Measurements from ENCODE around the gene EFNA4.

Gene EFNA4

DNA sequence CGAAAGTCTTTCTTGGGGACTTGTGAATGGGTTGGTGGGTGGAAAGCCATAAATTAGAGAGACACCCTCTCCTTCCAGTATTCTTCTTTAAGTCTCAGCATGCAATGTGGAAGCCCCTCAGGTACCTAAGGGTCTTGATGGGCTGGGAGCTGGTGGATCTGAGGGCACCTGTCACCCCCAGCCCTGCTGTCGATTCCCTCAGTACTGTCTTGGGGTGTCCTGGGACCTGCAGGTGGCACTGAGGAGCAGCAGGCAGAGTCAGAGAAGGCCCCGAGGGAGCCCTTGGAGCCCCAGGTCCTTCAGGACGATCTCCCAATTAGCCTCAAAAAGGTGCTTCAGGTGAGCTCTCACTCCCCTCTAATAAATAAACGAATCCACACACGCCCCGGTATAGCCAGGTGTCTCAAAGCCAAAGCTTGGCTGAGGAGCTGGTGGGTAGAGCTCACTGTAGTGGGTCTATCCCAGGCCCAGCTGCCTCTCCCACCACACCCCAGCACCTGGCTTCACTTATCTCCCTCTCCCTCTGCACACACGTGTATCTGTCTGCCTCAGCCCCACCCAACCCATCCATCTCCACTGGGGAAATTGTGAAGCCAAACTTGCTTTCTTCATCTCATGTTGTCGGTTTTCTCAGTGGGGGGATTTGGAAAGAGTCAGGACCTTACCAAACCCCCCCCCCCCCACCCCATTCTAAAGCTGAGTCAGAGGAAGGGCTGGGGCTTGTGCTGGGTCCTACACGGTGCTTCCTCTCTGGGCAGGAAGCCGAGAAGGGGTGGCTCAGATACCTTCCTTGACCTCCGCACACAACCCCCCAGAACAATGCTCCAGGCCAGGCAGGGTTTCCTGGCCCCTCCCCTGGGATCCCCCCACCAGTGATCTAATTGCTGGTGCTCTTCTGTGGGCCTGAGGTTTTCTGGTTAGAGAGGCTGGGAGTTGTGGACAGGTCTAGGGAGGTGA, 10.8 kb upstream of the EFNA4 start:
- no peak for DNase-seq

DNA sequence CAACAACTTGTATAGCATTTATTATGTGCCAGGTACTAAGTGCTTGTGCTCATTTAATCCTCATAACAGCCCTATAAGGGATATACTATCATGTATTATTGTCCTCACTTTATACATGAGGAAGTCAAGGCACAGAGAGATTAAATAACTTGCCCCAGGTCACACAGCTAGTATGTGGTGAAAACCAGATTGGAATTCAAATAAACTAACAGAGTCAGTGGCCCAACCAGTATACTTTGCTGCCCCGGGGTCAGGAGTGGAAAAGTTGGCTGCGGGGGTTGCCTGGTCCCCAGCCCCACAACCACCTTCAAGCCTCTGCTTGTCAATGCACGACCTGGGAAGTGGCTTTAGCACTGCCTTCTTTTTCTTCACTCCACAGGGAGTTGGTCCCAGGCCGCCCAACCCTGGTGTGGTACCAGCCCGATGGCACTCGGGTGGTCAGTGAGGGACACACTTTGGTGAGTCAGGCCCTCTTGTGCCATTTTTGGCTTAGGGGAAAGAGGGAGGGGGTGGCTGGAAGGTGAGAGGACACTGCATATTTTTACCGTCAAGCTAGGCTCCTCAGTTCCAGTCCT, 9.9 kb upstream of the EFNA4 start:
- no peak for DNase-seq

DNA sequence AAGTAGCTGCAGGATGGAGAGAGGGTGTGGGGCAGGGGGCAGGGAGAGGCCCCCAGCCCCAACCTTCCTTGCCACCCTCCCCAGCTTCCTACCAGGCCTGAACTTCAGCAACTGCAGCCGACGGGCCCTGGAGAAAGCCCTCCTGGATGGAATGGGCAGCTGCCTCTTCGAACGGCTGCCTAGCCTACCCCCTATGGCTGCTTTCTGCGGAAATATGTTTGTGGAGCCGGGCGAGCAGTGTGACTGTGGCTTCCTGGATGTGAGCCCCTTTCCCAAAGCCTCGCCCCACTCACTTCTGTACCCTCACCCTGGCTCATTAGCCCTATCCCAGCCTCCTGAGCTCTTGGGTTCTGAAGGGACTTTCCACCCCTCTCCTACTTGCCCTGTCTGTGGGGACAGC, 6.4 kb upstream of the EFNA4 start:
- DNase-seq: no peak

DNA sequence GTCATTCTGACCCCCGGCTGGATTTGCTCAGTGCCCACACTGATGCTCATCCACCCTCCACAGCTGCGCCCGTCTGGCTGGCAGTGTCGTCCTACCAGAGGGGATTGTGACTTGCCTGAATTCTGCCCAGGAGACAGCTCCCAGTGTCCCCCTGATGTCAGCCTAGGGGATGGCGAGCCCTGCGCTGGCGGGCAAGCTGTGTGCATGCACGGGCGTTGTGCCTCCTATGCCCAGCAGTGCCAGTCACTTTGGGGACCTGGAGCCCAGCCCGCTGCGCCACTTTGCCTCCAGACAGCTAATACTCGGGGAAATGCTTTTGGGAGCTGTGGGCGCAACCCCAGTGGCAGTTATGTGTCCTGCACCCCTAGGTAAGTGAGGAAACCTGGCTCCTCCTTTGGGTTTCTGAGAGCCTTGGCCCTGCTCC, 5.7 kb upstream of the EFNA4 start:
- no peak for DNase-seq

DNA sequence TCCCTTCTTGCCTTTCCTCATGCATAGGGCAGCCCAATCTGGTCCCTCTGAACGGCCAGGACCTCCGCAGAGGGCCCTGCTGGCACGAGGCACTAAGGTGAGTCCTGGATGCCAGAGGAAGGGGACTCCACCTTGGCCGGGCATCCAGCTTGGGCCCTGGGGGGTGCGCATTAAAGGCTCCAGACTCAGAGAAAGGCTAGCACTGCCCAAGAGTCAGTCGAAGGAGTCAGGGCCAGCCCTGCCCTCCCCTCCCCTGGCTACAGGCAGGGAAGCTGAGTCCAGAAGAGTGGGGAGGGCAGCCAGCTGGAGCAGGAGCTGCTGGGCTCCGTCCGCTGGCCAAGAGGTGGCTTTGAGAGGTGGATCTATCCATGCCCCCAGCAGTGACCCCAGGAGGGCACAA, 2.8 kb upstream of the EFNA4 start:
- no peak for DNase-seq

- DNase-seq: peak; percentile 92
Observed at GRCh38 chr1:155061381-155062150, 2.0 kb upstream of the EFNA4 start.

DNA sequence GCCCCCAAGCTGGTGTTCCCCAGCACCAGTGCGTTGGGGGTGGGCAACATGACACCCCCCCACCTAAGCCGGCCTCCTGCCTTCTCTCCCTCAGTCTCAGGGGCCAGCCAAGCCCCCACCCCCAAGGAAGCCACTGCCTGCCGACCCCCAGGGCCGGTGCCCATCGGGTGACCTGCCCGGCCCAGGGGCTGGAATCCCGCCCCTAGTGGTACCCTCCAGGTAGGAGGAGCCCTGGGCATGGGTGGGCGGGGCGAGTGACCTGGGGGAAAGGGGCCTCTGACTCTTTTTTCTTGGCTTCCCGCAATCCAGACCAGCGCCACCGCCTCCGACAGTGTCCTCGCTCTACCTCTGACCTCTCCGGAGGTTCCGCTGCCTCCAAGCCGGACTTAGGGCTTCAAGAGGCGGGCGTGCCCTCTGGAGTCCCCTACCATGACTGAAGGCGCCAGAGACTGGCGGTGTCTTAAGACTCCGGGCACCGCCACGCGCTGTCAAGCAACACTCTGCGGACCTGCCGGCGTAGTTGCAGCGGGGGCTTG, 1.3 kb upstream of the EFNA4 start:
- DNase-seq: peak; percentile 36

DNA sequence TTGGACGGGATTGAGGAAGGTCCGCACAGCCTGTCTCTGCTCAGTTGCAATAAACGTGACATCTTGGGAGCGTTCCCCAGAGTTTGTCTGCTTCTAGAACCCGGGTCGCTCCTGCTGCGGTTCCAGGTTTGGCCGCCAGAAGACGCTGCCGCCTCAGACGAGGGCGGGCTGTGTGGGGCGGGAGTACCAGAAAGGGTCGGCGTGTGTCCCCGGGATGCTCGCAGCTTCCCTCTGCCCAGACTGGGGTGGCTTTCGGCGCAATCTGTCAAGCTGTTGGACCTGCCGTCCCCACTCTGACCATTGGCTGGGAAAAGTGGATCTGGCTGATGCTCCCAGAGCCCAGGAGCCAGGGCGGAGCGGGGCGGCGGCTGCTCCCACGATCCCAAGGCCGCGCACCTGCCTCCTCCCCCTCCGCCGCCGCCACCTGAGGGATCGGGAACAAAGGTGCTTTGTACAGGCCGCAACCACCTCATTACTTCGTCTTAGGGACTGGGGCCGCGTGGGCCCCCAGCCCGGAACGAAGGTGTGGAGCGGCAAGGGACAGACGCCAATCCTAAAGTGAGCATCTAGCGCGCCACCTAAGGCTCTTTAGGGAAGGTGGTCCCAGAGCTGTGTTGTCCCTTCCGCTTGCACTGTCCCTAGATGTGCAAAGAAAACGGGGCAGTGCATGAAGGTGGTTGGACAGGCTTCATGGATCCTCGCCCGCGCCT, 683 bp upstream of the EFNA4 start:
- peak; percentile 80 for DNase-seq

DNA sequence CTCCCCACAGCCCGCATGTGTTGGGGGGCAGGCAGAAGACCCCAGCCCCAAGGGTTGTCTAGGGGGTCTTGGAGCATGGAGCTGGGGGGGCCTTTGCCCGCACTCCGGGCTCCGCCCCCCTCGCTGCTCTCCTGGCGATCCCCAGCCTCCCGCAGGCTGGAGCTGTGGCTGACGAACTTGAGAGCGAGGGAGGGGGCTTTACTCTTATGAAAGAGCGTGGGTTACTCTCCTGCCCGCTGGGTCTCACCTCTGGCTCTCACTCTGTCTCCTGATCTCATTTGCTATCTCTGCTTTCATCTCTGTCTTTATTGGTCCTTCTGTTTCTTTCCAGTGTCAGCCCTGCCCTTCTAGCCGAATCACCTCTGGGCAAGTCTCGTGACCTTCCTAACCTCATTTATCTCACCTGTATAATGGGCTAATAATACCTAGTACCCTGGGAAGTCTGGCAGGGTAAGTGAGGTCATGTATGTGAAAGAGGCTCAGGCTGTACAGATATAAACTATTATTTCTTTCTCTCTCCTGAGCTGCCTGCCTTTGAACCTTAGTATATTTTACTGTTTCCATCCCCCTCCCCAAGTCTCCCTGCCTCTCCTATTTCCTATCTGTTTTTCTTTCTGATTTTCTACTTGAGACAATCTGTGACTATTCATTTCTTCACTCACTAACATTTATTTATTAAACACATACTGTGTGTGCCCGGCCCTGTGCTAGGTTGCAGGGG, 731 bp downstream of the EFNA4 start:
- peak; percentile 59 for DNase-seq

GRCh38 chr1:155064832-155065429, 1.4 kb downstream of the EFNA4 start:
- DNase-seq: no peak

DNA sequence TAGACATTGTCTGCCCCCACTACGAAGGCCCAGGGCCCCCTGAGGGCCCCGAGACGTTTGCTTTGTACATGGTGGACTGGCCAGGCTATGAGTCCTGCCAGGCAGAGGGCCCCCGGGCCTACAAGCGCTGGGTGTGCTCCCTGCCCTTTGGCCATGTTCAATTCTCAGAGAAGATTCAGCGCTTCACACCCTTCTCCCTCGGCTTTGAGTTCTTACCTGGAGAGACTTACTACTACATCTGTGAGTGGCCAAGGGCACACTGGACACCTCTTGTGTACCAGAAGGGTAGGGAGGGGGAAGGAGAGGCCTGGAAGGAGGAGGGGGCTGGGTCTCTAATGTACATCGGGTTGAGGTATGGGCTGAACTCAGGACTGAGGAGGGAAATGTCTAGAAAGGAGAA, 3.2 kb downstream of the EFNA4 start:
- no peak for DNase-seq

- no peak for DNase-seq
Observed at GRCh38 chr1:155068599-155068998, 5.1 kb downstream of the EFNA4 start.

- DNase-seq: peak; percentile 55
Observed at GRCh38 chr1:155069551-155070157, 6.1 kb downstream of the EFNA4 start.

DNA sequence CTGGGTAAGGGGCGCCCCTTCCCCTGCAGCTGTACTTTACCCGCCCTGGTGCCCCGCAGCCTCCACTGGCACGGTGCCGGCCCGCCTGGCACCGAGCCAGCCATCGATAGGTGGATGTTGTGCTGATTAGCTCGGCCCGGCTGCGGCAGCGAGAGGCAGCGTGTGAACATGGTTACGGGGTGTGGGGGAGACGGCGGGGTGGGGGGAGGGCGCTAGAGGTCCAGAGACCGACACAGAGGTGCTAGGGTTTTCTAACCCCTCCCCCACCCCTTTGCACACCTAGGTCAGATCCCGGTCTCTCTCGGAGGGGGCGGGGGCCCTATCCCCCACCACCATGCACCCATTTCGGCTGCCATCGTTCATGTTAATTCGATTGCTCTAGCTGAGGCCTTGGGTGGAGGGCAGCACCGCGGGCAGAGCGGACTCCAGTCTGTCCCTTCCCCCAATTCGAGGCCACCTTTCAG, 6.7 kb downstream of the EFNA4 start:
- DNase-seq: no peak

DNA sequence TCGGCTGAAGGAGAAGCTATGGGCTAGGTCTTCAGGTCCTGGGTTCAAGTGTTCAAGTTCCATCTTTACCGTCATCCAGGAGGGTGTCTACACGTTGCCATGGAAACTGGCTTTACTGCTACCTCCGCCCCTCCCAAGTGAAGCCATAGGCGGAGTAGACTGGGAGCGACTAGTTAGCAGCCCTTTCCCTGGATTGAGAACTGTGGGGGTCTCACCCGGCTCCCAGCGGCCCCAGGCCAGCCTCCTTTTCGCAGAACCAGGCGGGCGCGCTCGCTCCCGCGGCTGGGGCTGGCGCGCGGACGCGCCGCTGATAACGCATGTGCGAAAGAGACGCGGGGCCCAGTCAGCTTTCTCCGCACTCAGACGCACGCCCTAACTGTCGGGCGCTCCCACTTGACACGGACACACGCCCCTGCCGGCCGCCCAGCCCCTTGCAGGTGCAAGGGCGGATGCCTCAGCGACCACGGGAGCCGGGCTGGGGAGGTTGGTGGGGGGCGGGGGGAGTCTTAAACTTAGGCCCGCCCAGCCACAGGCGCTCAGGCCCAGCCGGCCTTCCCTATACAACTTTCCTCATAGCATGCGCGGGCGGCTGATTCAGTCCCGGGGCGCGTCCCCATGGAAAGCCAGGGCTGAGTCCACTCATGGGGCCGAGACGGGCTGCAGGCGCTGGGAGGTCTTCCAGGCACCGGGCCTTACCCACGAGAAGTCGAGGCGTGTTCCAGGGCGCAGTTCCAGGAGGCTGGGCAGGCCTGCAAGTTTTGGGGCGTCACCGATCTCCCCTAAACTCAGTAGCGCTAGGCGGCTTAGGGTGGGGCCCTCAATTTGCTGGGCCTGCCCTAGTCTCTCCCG, 7.4 kb downstream of the EFNA4 start:
- DNase-seq: peak; percentile 84

- no peak for DNase-seq
Observed at GRCh38 chr1:155071701-155072100, 8.2 kb downstream of the EFNA4 start.

DNA sequence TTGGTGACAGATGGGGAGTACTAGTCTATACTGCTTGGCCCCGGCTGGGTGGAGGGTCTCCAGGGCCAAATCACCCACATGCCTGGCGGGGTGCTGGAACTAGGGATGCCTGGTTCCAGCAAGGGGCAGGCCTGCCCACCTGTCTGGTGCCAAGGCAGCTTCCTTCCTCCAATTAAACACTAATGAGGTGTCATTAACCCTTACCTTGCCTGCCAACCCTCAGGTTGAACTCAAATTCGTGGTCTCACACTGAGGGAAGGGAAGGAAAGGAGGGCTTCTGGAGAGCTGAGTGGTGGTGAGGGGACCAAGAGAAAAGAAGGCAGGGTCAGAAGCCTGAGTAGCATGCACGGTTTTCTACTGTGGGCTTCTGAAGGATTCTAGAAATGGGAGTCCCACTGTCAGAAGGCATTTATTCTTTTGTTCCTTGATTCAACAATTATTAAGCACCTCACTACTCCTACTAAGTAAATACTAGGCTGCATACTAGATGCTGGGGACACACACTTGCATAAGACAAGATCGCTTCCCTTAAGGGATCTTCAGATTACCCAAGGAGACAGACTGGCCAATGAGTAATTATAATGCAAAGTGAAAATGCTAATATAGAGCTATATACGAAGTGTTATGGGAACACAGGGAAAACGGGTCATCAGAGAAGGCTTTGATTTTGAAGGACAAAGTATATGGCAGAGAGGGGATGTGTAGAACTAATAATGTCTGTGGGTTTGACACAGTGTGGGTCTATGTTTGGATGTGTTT, 9.2 kb downstream of the EFNA4 start:
- DNase-seq: no peak

DNA sequence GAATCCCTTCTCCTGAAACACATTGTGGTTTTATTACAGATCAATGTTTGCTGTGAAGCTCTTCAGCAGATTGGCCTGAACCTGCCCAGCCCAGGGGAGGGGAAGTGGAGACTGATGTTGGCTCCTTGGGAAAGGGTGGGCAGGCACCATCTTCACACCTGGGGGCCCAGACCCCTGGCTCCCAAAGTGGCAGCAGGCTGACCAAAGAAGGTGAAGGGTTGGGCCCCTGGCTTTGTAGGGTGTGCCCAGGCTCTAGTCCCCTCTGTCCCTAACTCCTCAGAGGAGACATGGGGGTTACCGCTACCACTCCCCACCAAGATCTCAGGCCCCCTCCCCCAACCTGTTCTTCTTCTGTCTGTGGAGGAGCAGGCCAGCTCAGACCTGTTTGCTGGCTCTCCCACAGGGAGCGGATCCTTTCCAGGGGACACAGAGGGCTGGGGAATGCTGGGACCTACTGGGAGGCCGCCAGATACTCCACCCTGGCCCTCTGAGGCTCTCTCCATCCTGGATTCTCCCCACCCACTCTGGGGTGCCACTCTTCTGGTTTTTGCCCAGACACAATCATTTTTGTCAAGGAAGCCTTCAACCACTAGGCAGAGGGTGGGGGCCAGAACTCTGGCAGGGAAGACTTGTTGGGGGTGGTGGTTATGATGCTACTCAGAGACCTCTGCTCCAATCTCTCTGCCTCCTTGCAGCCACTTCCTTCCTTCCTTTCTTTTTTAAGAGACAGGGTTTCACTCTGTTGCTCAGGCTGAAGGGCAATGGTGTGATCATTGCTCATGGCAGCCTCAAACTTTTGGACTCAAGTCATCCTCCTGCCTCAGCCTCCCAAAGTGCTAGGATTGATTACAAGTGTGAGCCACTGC, 10.1 kb downstream of the EFNA4 start:
- DNase-seq: peak; percentile 11

All from femur (tissue), 1 donor.